ENCODE data around the gene CCL19. TPM values are rescaled to one million over a fixed set of nuclear protein-coding genes. Genes with fewer than 3 reads are reported as not detected.

CCL19 gene
- total RNA-seq, 1 donor from 2014 or later = not detected

GRCh38 chr9:34662526-34663302 lies 28.4 kb downstream of the CCL19 start, which contains the start of gene CCL27:
Gene CCL27 (minus strand): TSS chr9:34662657. CDS start chr9:34662633, 24 bp downstream.
- DNase-seq = no peak

DNA sequence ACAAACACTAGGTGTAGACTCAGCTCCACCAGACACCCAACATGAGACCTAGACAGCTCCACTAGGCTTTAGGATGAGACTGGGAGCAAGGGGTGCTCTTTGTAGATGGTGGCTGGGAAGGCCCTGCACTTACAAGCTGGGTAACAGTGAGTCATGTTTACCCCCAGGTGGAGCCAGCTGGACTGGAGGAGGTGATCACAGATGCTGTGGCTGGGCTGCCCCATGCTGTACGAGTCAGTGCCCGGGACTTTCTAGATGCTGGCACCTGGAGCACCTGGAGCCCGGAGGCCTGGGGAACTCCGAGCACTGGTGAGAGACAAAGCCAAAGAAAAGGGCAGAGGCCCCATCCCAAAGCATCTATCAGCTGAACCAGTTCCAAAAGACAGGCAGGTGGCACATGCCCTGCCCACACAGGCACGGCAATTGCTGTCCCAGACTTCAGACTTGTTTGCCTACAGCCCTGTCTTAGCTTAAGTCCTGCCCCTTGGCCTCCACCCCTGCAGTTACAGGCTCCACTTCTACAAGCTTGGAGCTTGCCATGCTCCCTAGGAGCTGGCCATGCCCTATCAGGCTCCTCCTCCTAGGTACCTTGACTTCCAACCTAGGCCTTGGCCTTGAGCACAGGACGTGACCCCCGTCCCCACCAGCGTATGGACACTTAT lies 31.4 kb downstream of the CCL19 start:
- no peak for DNase-seq

- no peak for DNase-seq
Observed at GRCh38 chr9:34658461-34658860, 32.6 kb downstream of the CCL19 start.

- DNase-seq = no peak
Observed at GRCh38 chr9:34656992-34657391, 34.1 kb downstream of the CCL19 start.

- DNase-seq = no peak
Observed at GRCh38 chr9:34655394-34655793, 35.7 kb downstream of the CCL19 start.

GRCh38 chr9:34654323-34655051 lies 36.6 kb downstream of the CCL19 start:
- peak; percentile 66 for DNase-seq

DNA sequence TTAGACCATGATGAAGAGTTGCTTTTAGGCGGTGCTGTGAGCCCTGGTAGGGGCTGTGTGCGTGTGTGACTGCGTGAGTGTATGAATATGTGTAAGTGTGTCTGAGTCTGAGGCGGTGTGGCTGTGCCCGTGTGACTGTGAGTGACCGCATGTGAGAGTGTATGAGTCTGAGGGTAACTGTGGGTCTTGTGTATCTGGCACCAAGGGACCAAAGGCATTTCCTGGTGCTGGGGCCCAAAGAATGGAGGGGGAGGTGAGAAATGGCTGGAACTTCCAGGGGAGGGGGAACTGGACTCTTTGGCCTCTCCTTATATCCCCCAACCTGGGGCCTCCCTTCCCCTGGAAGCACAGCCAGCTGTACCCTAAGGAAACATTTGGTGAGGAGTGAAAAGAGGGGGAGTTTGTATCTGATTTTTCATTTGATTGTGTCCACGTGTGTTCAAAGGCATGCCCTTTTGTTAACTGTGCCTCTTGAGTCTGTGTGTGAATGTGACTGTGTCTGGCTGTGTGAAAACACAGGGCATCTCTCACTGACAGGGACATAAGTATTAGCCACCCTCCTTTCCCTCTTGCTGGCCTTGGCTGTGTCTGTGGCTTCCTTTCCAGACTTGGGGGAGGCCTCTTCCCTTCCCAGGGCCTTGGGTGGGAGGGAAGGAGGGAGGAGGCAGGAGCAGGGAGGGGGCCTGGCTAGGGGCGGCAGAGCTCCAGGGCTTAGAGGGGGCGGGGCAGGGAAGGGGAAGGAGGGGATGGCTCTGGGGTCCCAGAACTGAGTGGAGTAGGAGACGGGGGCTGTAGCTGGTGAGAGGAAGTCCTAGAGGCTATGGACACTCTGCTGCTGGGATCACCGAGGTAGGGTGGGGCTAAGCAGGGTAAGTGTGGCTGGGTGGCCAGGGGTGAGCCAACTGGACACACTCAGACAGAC lies 37.7 kb downstream of the CCL19 start:
- no peak for DNase-seq

- DNase-seq = no peak
Observed at GRCh38 chr9:34652602-34653000, 38.5 kb downstream of the CCL19 start.

GRCh38 chr9:34651876-34652601 lies 39.0 kb downstream of the CCL19 start, which contains the start of gene IL11RA:
Gene IL11RA (plus strand): TSS chr9:34652185. CDS start chr9:34655218, 3,033 bp downstream.
- peak; percentile 76 for DNase-seq

DNA sequence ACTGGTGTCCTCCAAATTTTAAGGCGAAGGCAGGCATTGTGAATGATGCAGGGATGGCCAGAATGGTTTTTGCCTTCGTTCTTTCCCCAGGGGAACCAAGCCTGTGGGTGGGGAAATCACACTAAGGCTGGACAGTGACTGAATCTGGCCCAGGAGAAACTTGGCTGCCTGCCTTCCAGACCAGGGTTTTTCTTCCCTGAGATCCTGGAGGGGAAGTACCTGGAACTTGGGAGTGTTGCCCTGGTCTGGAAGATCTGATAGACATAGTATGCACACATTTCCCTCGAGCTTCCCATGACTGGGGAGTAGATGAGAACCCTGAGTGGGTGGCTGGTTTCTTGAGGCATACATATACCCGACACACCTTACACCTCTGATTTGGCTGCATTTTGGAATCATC lies 39.8 kb downstream of the CCL19 start:
- no peak for DNase-seq

DNA sequence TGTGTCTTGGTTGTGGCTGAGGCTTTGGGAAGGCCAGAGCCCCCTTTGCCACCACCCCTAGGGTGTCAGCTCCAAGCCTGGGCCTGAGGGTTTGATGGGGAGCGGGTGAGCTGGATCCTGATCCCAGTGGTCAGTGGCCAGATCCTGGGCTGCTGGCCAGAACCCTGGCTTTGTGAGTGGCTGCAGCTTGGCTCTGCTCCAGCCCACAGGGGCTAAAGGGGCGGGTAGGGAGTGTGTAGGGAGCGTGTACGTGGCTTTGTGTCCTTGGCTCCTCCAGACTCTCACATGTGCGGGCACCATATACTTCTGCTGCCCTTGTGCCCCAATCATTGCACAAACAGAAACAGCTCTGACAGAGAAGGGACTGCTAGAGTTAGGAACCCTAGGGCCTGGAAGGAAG lies 40.3 kb downstream of the CCL19 start:
- DNase-seq = no peak

DNA sequence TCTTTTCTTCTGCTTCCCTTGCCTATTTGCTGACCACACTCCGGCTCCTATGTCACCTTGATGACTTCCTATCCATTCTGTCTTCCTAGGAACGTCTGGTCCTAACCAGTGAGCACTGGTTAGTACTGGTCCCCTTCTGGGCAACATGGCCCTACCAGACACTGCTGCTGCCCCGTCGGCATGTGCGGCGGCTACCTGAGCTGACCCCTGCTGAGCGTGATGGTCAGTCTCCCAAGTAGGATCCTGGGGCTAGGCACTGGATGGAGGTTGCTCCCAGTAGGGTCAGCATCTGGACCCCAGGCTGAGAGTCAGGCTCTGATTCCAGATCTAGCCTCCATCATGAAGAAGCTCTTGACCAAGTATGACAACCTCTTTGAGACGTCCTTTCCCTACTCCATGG lies 42.4 kb downstream of the CCL19 start:
- no peak for DNase-seq

DNA sequence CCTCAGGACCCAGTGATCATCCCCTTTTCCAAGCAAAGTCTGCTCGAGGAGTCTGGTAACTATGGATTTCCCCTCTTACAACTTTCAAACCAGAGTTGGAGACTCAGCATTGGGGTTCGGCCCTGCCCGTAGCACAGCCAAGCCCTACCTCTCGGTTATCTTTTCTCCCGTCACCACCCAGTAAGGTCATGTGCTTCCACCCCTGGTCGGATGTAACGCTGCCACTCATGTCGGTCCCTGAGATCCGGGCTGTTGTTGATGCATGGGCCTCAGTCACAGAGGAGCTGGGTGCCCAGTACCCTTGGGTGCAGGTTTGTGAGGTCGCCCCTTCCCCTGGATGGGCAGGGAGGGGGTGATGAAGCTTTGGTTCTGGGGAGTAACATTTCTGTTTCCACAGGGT lies 43.4 kb downstream of the CCL19 start:
- DNase-seq = no peak

DNA sequence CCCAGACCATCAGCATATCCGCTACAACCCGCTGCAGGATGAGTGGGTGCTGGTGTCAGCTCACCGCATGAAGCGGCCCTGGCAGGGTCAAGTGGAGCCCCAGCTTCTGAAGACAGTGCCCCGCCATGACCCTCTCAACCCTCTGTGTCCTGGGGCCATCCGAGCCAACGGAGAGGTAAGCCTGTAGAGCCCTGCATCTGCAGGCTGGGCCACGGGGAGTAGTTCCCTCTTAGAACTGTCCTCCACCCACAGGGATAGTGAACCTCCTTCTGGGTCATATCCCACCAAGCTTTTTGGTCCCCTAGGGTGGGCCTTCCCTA lies 44.0 kb downstream of the CCL19 start:
- no peak for DNase-seq

- peak; percentile 84 for DNase-seq
Observed at GRCh38 chr9:34646211-34647083, 44.6 kb downstream of the CCL19 start, which contains the start of gene GALT. Gene GALT (plus strand): TSS chr9:34646675. CDS start chr9:34646705, 30 bp downstream.

GRCh38 chr9:34644766-34645314 lies 46.2 kb downstream of the CCL19 start:
- DNase-seq = no peak

GRCh38 chr9:34642679-34643078 lies 48.4 kb downstream of the CCL19 start:
- DNase-seq = no peak
